NCI-H526 treated with DMSO at 0.1 percent for 48 hours (cell line): ENCODE measurements around the gene TSPAN32.
A peak's percentile ranks its signal among the peaks of the same experiment; 100 is the strongest.

Experiments
- DNase-seq: peaks from one replicate; lab custom pipeline; 2025; lab: John Stamatoyannopoulos, UW

The TSPAN32 gene

GRCh38 chr11:2304506-2305139 is 2.8 kb downstream of the TSPAN32 start:
- no peak for DNase-seq

- DNase-seq, result peak; percentile 42
These were observed 3.4 kb downstream of the TSPAN32 start for GRCh38 chr11:2305140-2305778.

GRCh38 chr11:2305788-2306451 is 4.1 kb downstream of the TSPAN32 start:
- DNase-seq, result no peak

- no peak for DNase-seq
These were observed 4.6 kb downstream of the TSPAN32 start for GRCh38 chr11:2306452-2306823.

DNA sequence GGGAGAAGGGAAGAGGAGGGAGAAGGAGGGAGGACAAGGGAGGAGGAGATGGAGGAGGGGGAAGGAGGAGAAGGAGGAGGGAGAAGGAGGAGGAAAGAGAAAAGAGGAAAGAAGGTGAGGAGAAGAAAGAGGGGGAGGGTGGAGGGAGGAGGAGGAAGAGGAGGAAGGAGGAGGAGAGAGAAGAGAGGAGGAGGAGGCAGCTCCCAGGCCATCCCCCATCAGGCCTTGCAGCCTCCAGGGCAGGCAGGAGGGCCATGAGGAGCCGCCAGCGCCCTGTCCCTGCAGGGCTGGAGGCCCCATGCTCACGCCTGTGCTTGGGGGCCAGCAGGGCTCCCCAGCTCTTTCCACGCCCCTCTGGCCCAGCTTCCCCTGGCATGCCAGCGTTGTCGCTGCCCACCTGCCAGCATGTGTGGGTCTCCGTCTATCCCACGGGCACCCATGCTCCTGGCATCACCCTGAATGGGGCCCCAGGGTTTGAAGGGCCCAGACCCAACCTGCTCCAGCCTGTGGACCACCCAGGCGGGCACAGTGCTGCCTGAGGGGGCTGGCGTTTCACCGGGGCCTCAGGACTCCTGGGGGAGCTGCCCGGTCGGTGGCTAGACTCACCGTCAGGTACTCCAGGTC is 5.2 kb downstream of the TSPAN32 start:
- no peak for DNase-seq

DNA sequence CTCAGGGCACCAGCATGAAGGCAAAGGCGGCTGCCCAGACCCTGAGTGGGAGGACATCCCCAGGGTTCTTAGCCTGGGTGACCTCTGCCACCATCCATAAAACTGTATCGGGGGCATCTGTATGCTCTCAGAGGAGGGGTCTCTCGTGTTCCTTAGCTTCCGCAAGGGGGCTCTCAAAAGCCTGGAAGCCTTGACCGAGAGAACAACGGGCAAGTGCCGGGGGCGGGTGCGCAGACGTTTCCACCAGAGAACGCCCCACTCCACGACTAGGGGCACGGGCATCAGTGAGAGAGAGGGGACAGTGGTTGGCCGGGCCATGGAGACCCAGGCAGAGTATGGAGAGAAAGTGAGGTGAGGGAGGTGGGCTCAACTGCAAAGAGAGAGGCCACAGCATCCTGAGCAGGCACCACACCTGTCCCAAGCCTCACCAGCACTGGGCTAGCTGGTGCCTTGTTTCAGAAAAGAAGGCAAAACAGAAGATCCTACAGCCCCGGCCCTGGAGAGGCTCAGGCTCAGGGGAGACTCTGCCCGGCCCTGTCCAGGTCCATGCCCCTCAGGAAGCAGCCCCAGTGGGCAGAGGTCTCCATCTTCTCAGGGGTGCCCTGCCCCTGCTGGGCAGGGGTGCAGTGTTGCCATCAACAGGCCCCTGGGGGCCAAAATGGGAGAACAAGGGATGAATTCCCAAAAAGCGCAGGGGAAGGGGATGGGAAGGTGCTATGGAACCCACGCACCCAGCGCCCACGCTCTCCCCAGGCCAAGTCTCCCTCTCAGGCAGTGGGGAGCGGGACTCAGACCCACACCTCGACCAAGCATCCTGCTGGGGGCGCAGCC is 5.9 kb downstream of the TSPAN32 start:
- no peak for DNase-seq

GRCh38 chr11:2308713-2309112 is 6.9 kb downstream of the TSPAN32 start:
- no peak for DNase-seq

DNA sequence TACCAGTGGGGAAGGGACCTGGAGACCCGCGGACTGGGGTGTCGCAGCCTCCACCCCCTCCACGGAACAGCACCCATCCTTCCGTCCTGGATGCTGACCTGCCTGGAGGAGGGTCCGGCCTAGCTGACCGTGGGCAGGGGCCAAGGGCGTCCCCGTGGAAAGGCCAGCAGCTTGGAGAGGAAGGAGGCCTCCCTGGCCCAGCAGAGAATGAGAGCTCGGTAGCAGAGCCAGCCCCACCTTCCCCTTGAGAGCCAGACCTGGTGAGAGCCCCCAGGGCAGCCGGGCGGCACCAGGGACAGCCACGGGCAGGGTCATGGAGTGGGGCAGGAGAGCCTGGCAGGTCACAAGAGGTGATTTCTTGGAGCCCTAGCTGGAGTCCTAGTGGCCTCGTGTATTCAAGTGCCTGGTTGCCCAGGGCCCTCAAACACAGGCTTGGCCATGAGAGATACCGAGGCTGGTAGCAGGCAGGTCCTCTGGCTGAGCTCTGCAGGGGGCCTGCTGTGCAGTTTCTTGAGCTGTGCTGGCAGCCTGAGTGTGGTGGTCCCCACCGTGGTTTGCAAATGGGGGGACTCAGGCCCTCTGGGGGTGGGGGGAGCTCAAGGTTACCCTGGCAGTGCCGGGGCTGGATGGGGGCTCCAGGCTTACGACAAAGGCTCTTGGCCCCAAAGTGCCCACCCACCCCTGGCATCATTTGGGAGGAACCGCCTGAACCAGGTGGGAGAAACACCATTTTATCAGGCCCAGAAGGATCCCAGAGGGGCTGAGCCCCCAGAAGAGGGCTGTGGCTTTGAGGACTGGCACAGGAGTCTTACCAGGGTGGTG is 7.6 kb downstream of the TSPAN32 start:
- DNase-seq, result no peak

GRCh38 chr11:2310073-2310785 is 8.4 kb downstream of the TSPAN32 start:
- no peak for DNase-seq

- no peak for DNase-seq
These were observed 9.1 kb downstream of the TSPAN32 start for GRCh38 chr11:2310786-2311352.

DNA sequence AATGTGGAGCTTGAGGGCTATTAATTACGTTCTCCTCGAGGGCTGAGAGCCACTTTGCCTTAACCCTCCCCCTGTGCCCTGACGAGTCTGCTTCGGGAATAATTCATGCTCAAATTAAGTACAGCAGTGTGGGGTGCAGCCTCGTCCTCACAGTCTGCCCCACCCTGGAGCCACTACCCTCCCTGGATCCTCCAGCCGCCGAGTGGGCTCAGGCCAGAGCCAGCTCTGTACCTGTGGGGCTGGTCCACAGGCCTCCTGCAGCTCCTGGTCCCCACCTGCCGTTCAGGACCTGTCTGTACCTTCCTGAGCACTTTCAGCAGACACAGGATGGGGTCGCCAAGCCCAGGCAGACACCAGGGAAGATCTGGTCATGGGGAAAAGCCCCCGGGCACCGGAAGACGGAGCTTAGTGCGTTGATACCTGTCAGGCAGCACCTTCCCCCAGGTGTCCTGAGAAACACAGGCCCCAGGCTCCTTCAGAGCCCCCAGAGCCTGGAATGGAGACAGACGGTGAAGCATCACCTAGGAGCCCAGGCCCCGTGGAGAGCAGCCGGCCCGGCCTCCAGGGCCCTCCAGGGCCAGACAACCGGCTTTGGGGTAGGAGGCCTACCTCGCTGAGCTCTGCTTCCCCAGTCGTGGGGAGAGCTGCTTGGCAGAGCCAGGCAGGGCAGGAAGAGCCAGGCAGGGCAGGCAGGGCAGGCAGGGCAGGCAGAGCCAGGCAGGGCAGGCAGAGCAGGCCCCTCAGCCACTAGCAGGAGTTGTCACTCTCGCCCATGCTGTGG is 9.7 kb downstream of the TSPAN32 start:
- DNase-seq, result no peak

GRCh38 chr11:2312232-2313042 is 10.6 kb downstream of the TSPAN32 start:
- DNase-seq, result no peak

DNA sequence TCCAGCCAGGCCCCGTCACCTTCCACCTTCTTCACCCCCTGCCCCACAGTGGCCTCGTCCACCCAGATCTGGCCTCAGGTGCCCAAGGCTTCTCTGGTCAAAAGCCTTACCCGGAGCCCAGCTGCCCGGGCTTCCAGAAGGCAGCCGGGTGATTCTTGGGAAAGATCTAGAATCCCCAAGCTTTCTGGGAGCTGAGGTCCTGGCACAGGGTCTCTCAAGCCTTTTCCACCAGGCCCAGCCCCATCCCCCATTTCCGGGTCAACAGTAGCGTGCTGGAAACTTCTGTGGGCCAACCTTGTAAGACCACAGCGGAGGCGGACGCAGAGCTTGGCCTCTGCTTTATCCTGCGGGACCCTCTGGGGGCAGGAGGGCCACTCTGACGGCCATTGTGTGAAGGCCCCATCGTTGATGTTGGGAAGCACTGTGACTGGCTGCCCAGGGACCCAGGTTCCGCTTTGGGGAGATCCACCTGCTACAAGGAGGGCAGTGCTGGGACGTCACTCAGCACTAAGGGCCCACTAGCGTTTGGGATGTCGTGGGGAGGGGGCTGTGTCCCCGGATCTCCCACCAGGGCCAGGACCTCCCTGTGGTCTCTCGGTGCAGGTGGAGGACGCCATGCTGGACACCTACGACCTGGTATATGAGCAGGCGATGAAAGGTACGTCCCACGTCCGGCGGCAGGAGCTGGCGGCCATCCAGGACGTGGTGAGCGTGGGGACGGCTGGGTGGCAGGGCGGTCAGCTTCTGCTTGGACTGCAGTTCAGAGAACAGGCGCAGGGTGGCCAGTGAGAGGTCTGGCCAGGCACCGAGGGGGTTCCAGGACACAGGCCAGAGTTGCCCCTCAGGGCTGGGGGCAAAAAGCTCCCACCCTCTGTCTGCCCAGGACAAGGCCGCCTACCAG is 11.5 kb downstream of the TSPAN32 start:
- no peak for DNase-seq

DNA sequence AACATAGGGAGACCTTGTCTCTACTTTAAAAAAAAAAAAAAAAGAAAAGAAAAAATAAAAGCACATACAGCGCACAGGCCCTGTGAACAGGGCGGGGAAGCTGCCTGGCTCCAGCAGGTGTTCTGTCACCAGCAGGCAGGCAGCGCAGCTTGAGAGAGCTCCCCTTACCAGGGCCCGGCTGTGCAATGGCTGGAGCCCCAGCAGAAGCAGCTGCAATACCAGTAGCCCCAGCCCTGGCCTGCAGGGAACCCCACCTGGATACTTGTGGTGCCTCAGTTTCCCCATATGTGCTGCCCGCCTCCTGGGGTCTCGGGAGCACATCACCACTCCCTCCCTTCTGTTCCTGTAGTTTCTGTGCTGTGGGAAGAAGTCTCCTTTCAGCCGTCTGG is 12.3 kb downstream of the TSPAN32 start:
- no peak for DNase-seq

GRCh38 chr11:2314525-2315394 is 12.9 kb downstream of the TSPAN32 start:
- no peak for DNase-seq

DNA sequence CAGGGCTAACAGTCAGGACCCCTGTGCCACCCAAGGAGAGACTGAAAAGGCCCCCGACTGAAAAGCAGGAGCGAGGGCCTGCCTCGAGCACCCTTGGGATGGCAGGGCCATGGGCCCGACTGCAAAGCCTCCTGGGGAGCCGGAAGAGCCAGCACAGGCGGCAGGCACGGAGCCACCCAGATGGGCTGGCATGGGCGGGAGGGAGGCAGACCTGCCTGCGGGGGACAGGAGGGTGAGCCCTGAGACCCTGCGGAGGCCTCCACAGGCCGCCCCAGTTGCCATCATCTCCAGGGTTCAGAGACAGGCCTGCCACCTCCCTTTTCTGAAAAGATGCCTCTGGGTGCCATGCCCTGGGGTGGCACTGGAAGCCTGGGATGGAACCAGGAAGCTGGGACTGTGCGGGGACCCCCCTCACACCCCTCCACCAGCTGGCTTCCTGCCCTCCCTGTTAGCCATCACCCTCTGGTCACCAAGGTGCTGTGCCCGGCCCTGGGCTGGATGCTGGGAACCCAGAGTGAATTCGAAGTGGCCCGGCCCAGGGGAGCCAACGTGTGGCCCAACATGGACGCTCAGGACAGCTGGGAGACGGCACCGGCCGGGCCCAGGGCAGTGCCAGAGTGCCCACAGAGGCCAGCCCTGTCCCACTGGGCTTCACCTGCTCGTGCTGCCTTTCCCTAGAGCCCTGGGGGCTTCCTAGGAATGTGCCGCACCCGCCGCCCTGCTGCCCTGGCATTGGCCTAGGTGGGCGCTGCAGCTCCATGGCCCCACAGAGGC is 13.8 kb downstream of the TSPAN32 start:
- DNase-seq, result no peak
